Muscle layer of colon (tissue), 2 donors: ENCODE results near the gene STEAP2.

ENCODE experiments used
- H3K27ac ChIP-seq: one replicate; pipeline ENCODE4 v1.7.0; 2013; ENCODE audit warnings: low read depth, mild to moderate bottlenecking, low read length, moderate library complexity
- H3K27me3 ChIP-seq, 2 donors: one replicate each; pipeline ENCODE4 v1.7.0; 2013; ENCODE audit warnings: low read length in 2 of 2, mild to moderate bottlenecking in 2 of 2; ENCODE audit not compliant: insufficient read depth in 2 of 2, control insufficient read depth in 1 of 2
- H3K36me3 ChIP-seq: one replicate; pipeline ENCODE4 v1.7.0; 2013; ENCODE audit warnings: mild to moderate bottlenecking, low read length; ENCODE audit not compliant: insufficient read depth
- H3K4me1 ChIP-seq: one replicate; pipeline ENCODE4 v1.7.0; 2013; ENCODE audit warnings: mild to moderate bottlenecking, low read length; ENCODE audit not compliant: insufficient read depth
- H3K4me3 ChIP-seq, 2 donors: one replicate each; pipeline ENCODE4 v1.7.0; 2013; ENCODE audit warnings: low read length in 2 of 2, low read depth in 1 of 2, mild to moderate bottlenecking in 1 of 2, moderate library complexity in 1 of 2
- H3K9ac ChIP-seq: one replicate; pipeline ENCODE4 v1.7.0; 2013; ENCODE audit warnings: low read length
- H3K9me3 ChIP-seq: one replicate; pipeline ENCODE4 v1.7.0; 2013; ENCODE audit warnings: mild to moderate bottlenecking, low read length
- donor health status: abdominal sarcoma.
- donor health status: Adenocarcinoma of cecum.

STEAP2 gene

GRCh38 chr7:90224195-90224594 lies 12.7 kb downstream of the STEAP2 start:
- H3K4me3 ChIP-seq = no peak overlapping the region
- H3K27me3 ChIP-seq = no peaks in the 10 kb centered on the region
- no peaks in the 10 kb centered on the region for H3K36me3 ChIP-seq
- H3K9me3 ChIP-seq = no peaks in the 10 kb centered on the region
- H3K9ac ChIP-seq = no peak overlapping the region
- no peaks in the 10 kb centered on the region for H3K4me1 ChIP-seq
- no peak overlapping the region for H3K27ac ChIP-seq

GRCh38 chr7:90225181-90225580 lies 13.6 kb downstream of the STEAP2 start:
- Histone ChIP-seq H3K36me3 (peaks cover 4% of the 10 kb centered on the region), H3K9me3 (no peaks in the 10 kb centered on the region), H3K4me3 (no peak overlapping the region), H3K9ac (no peak overlapping the region), H3K27ac (no peak overlapping the region), H3K27me3 (no peaks in the 10 kb centered on the region), H3K4me1 (no peaks in the 10 kb centered on the region)

DNA sequence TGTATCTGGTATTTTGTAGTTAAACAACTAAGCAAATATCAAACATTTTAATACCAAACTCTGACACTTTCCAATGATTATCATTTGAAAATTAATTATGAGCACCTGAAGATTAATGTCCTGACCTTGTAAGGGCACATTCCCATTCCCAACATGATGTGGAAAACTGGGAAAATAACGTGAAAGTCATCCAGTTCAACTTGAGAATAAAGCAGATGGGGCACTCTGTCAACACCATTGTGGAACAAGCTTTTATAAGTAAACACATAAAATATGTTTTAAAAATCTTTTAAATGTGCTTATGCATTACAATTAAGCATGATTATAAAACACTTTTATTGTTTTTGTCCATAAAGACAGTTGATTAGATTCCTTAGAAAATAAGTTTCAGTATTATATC lies 14.1 kb downstream of the STEAP2 start:
- no peaks in the 10 kb centered on the region for H3K4me1 ChIP-seq
- no peak overlapping the region for H3K4me3 ChIP-seq
- H3K27ac ChIP-seq = no peak overlapping the region
- H3K9ac ChIP-seq = no peak overlapping the region
- H3K36me3 ChIP-seq = peaks cover 4% of the 10 kb centered on the region
- H3K27me3 ChIP-seq = no peaks in the 10 kb centered on the region
- no peaks in the 10 kb centered on the region for H3K9me3 ChIP-seq

GRCh38 chr7:90227259-90227658 lies 15.7 kb downstream of the STEAP2 start:
- no peak overlapping the region for H3K27ac ChIP-seq
- H3K9me3 ChIP-seq = no peaks in the 10 kb centered on the region
- peaks cover under 1% of the 10 kb centered on the region for H3K4me1 ChIP-seq
- H3K9ac ChIP-seq = no peak overlapping the region
- peaks cover 4% of the 10 kb centered on the region for H3K36me3 ChIP-seq
- no peak overlapping the region for H3K4me3 ChIP-seq
- no peaks in the 10 kb centered on the region for H3K27me3 ChIP-seq

- Histone ChIP-seq H3K4me1 (peaks cover 3% of the 10 kb centered on the region), H3K27me3 (no peaks in the 10 kb centered on the region), H3K9ac (no peak overlapping the region), H3K36me3 (peaks cover 4% of the 10 kb centered on the region), H3K27ac (no peak overlapping the region), H3K9me3 (no peaks in the 10 kb centered on the region), H3K4me3 (no peak overlapping the region)
Measured at GRCh38 chr7:90229682-90230081, 18.1 kb downstream of the STEAP2 start.

DNA sequence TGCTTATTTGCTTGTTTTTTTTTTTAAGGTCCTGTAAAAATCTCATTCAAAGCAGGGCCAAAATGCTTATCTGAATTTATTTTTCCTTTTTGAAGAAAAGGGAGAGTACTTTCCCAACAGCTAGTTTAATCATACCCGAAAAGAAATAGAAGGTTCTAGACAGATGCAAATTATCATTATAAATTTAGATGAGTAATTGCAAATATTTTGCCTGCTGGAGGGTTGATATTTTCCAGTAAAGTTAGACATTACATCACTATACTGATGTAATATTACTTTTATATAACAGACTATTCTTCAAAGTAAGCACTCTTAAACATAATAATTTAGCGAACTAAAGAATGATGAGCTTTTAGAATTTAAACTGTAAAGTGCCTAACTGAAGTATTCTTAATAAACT lies 19.3 kb downstream of the STEAP2 start:
- Histone ChIP-seq H3K4me1 (peaks cover 3% of the 10 kb centered on the region), H3K27me3 (no peaks in the 10 kb centered on the region), H3K4me3 (no peak overlapping the region), H3K27ac (no peak overlapping the region), H3K9me3 (no peaks in the 10 kb centered on the region), H3K36me3 (peaks cover 4% of the 10 kb centered on the region), H3K9ac (no peak overlapping the region)

- Histone ChIP-seq H3K27me3 (no peaks in the 10 kb centered on the region), H3K36me3 (peaks cover 4% of the 10 kb centered on the region), H3K4me3 (no peak overlapping the region), H3K27ac (no peak overlapping the region), H3K9ac (no peak overlapping the region), H3K4me1 (peaks cover 3% of the 10 kb centered on the region), H3K9me3 (no peaks in the 10 kb centered on the region)
Measured at GRCh38 chr7:90231304-90231703, 19.8 kb downstream of the STEAP2 start.

DNA sequence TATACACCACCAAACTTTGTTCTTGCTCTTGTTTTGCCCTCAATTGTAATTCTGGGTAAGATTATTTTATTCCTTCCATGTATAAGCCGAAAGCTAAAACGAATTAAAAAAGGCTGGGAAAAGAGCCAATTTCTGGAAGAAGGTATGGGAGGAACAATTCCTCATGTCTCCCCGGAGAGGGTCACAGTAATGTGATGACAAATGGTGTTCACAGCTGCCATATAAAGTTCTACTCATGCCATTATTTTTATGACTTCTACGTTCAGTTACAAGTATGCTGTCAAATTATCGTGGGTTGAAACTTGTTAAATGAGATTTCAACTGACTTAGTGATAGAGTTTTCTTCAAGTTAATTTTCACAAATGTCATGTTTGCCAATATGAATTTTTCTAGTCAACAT lies 20.9 kb downstream of the STEAP2 start:
- Histone ChIP-seq H3K4me1 (peaks cover 3% of the 10 kb centered on the region), H3K27ac (no peak overlapping the region), H3K36me3 (peaks cover 4% of the 10 kb centered on the region), H3K27me3 (no peaks in the 10 kb centered on the region), H3K4me3 (no peak overlapping the region), H3K9ac (no peak overlapping the region), H3K9me3 (no peaks in the 10 kb centered on the region)

GRCh38 chr7:90233569-90233968 lies 22.0 kb downstream of the STEAP2 start:
- Histone ChIP-seq H3K36me3 (peaks cover 4% of the 10 kb centered on the region), H3K27me3 (no peaks in the 10 kb centered on the region), H3K4me1 (peaks cover 3% of the 10 kb centered on the region), H3K27ac (no peak overlapping the region), H3K4me3 (no peak overlapping the region), H3K9me3 (no peaks in the 10 kb centered on the region), H3K9ac (no peak overlapping the region)

DNA sequence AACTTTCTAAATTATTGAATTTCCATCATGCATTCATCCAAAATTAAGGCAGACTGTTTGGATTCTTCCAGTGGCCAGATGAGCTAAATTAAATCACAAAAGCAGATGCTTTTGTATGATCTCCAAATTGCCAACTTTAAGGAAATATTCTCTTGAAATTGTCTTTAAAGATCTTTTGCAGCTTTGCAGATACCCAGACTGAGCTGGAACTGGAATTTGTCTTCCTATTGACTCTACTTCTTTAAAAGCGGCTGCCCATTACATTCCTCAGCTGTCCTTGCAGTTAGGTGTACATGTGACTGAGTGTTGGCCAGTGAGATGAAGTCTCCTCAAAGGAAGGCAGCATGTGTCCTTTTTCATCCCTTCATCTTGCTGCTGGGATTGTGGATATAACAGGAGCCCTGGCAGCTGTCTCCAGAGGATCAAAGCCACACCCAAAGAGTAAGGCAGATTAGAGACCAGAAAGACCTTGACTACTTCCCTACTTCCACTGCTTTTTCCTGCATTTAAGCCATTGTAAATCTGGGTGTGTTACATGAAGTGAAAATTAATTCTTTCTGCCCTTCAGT lies 25.3 kb downstream of the STEAP2 start:
- Histone ChIP-seq H3K36me3 (no peaks in the 10 kb centered on the region), H3K27ac (no peak overlapping the region), H3K9me3 (no peaks in the 10 kb centered on the region), H3K27me3 (no peaks in the 10 kb centered on the region), H3K4me1 (peaks cover 3% of the 10 kb centered on the region), H3K9ac (no peak overlapping the region), H3K4me3 (no peak overlapping the region)

GRCh38 chr7:90238022-90238421 lies 26.5 kb downstream of the STEAP2 start:
- H3K36me3 ChIP-seq = no peaks in the 10 kb centered on the region
- H3K4me1 ChIP-seq = no peaks in the 10 kb centered on the region
- H3K9ac ChIP-seq = no peak overlapping the region
- no peak overlapping the region for H3K4me3 ChIP-seq
- no peak overlapping the region for H3K27ac ChIP-seq
- H3K27me3 ChIP-seq = no peaks in the 10 kb centered on the region
- no peaks in the 10 kb centered on the region for H3K9me3 ChIP-seq

DNA sequence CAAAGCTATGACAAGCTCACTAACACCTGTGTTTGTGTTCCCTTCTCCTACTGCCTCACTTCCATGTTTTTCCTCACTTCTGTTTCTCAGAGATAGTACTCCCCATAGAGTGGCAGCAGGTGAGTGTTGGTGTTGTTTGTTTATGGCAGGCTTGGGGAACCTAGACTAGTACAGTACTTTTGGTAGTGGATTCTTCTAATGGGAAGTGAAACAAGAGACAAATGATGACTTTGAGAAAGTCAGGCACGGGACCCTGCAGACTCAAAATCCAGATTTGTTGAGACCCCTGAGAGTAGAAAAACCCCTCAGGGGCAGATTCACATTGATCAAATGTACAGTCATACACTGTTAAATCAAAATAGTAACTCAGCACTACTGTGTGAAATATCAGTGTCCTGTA lies 27.0 kb downstream of the STEAP2 start:
- Histone ChIP-seq H3K4me1 (no peaks in the 10 kb centered on the region), H3K4me3 (no peak overlapping the region), H3K9me3 (no peaks in the 10 kb centered on the region), H3K36me3 (no peaks in the 10 kb centered on the region), H3K27ac (no peak overlapping the region), H3K27me3 (no peaks in the 10 kb centered on the region), H3K9ac (no peak overlapping the region)
